HCT116 (cell line): ENCODE results near the gene TENT4A. TPM values are rescaled to one million over a fixed set of nuclear protein-coding genes. Genes with fewer than 3 reads are reported as not detected.

Source experiments
- ATAC-seq: fragments of 200-7000 bp; cut with Tn5 transposase; 2 replicates; pipeline ENCODE4 v1.9.1; 2020; ENCODE audit warnings: mild to moderate bottlenecking, moderate library complexity
- BruUV-seq: library from RNA; stranded (reverse); fragments of 400-500 nt; replicated peaks from 2 replicates; lab custom pipeline; 2021; lab: Mats Ljungman, UMichigan
- CTCF ChIA-PET: fragments of 300-600 bp; sonication (Branson Sonifier 250); formaldehyde crosslinking; loops from one replicate; lab custom pipeline; 2021; ENCODE audit warnings: antibody characterized with exemption; lab: Charles Lee
- POLR2A ChIA-PET: fragments of 300-600, 350-600 bp; sonication (Branson Sonifier 250); formaldehyde crosslinking; loops from one replicate; lab custom pipeline; 2021; ENCODE audit warnings: antibody characterized with exemption; lab: Charles Lee
- RAD21 ChIA-PET, 2 experiments: fragments of 300-600 bp; sonication (Branson Sonifier 250); formaldehyde crosslinking; loops; one replicate each; lab custom pipeline; 2023; ENCODE audit warnings: low total read pairs in 2 of 2; ENCODE audit not compliant: uncharacterized antibody in 2 of 2, unreplicated experiment in 2 of 2, low non-redundant PET in 1 of 2; lab: Charles Lee
- DNase-seq: peaks from one replicate; pipeline ENCODE4 v3.0.0-alpha.2; 2010; ENCODE audit warnings: low read depth, low spot score
- H2AFZ ChIP-seq: fragments of 200-600 bp; shearing (Covaris generic), sonication (generic); 2 replicates; pipeline ENCODE4 v1.6.1; 2017; ENCODE audit warnings: low read depth, mixed run types, mixed read lengths, antibody characterized with exemption, low read length; ENCODE audit not compliant: poor library complexity, severe bottlenecking
- H3K27ac ChIP-seq: 2 replicates; pipeline ENCODE4 v1.5.1; 2012; ENCODE audit warnings: low read depth, low read length
- H3K27me3 ChIP-seq: fragments of 200-600 bp; sonication (generic); 2 replicates; pipeline ENCODE4 v1.6.1; 2016; ENCODE audit warnings: mixed run types, low read length, mixed read lengths; ENCODE audit not compliant: insufficient read depth
- H3K36me3 ChIP-seq, 2 experiments: fragments of 200-500 bp in 1 of 2; fragments of 200-600 bp in 1 of 2; sonication (Bioruptor generic) in 1 of 2; sonication (generic) in 1 of 2; 2 replicates each; pipeline versions ENCODE4 v1.5.1 to v1.6.1; 2014 to 2016; ENCODE audit warnings: low read length in 2 of 2, inconsistent platforms in 1 of 2, mixed read lengths in 1 of 2, mixed run types in 1 of 2; ENCODE audit not compliant: insufficient read depth in 2 of 2, control insufficient read depth in 1 of 2
- H3K4me1 ChIP-seq, 2 experiments: fragments of 200-600 bp in 1 of 2; sonication (generic) in 1 of 2; 2 replicates each; pipeline versions ENCODE4 v1.5.1 to v1.6.1; 2012 to 2017; ENCODE audit warnings: low read length in 2 of 2, inconsistent platforms in 1 of 2, mild to moderate bottlenecking in 1 of 2, mixed read lengths in 1 of 2, mixed run types in 1 of 2, moderate library complexity in 1 of 2; ENCODE audit not compliant: insufficient read depth in 2 of 2, control insufficient read depth in 1 of 2
- H3K4me2 ChIP-seq: fragments of 200-600 bp; sonication (generic); 2 replicates; pipeline ENCODE4 v1.6.1; 2017; ENCODE audit warnings: mixed run types, low read length, mixed read lengths
- H3K4me3 ChIP-seq, 2 experiments: fragments of 200-600 bp in 1 of 2; sonication (generic) in 1 of 2; replicated peaks in 1 of 2; 2 replicates each; pipeline ENCODE4 v1.5.1; 2011 to 2016; ENCODE audit warnings: low read length in 2 of 2, control low read depth in 1 of 2, low read depth in 1 of 2, mild to moderate bottlenecking in 1 of 2, mixed read lengths in 1 of 2, mixed run types in 1 of 2
- H3K79me2 ChIP-seq: fragments of 200-600 bp; sonication (generic); 2 replicates; pipeline ENCODE4 v1.6.1; 2017; ENCODE audit warnings: mild to moderate bottlenecking, mixed run types, low read length, moderate library complexity, mixed read lengths; ENCODE audit not compliant: insufficient read depth
- H3K9ac ChIP-seq: fragments of 200-600 bp; sonication (generic); 2 replicates; pipeline ENCODE4 v1.6.1; 2016; ENCODE audit warnings: low read length, mixed read lengths
- H3K9me2 ChIP-seq: fragments of 200-600 bp; sonication (generic), shearing (Covaris generic); 2 replicates; pipeline ENCODE4 v1.6.1; 2017; ENCODE audit warnings: mixed run types, mild to moderate bottlenecking, moderate library complexity; ENCODE audit not compliant: insufficient read depth
- H3K9me3 ChIP-seq, 2 experiments: fragments of 200-500 bp in 1 of 2; fragments of 200-600 bp in 1 of 2; sonication (Bioruptor generic) in 1 of 2; sonication (generic) in 1 of 2; 2 replicates each; pipeline ENCODE4 v1.6.1; 2014 to 2017; ENCODE audit warnings: low read length in 2 of 2, mixed read lengths in 2 of 2, inconsistent platforms in 1 of 2, low read depth in 1 of 2, mild to moderate bottlenecking in 1 of 2, mixed run types in 1 of 2, moderate library complexity in 1 of 2; ENCODE audit not compliant: control insufficient read depth in 1 of 2, insufficient read depth in 1 of 2
- H4K20me1 ChIP-seq: fragments of 200-600 bp; sonication (generic), shearing (Covaris generic); 2 replicates; pipeline ENCODE4 v1.6.1; 2017; ENCODE audit warnings: mixed run types, mild to moderate bottlenecking, moderate library complexity; ENCODE audit not compliant: insufficient read depth
- FOSL1 ChIP-seq: IDR thresholded peaks from 2 replicates; pipeline ENCODE4 v1.6.1; 2012; ENCODE audit warnings: low read depth
- JUND ChIP-seq: IDR thresholded peaks from 2 replicates; pipeline ENCODE4 v1.6.1; 2012
- REST ChIP-seq: IDR thresholded peaks from 2 replicates; pipeline ENCODE4 v1.6.1; 2012; ENCODE audit warnings: low read depth
- ZBTB33 ChIP-seq: IDR thresholded peaks from 2 replicates; pipeline ENCODE4 v1.6.1; 2011; ENCODE audit warnings: mild to moderate bottlenecking, low read length, moderate library complexity; ENCODE audit not compliant: insufficient replicate concordance; ENCODE audit errors: extremely low read depth
- intact Hi-C: fragments of 100-400 bp; cut with micrococcal nuclease; formaldehyde crosslinking; loops from 2 replicates; pipeline ENCODE4 v1.10.0; 2022
- total RNA-seq: library from RNA; stranded (reverse); gene quantifications from one replicate; pipeline ENCODE4 v1.2.1, GENCODE V29; 2021; ENCODE audit not compliant: unreplicated experiment

TENT4A gene
- total RNA-seq, 1 experiment from 2014 or later: 39.8 TPM

- intact Hi-C loops: no loop called here
- CTCF ChIA-PET: no interaction called here
- no TSS peak for BruUV-seq
- Histone ChIP-seq H3K4me2 (no peak overlapping the region), H4K20me1 (peaks cover 30% of the 10 kb centered on the region), H3K79me2 (peaks cover 90% of the 10 kb centered on the region), H3K9me2 (no peaks in the 10 kb centered on the region), H3K9ac (no peak overlapping the region), H3K4me3 (no peak overlapping the region), H3K27ac (no peak overlapping the region), H2AFZ (no peak overlapping the region), H3K4me1 (peaks cover 8 to 13% of the 10 kb centered on the region in 2 experiments; a peak in 3 of 4 replicates), H3K27me3 (no peaks in the 10 kb centered on the region), H3K36me3 (peaks cover 3 to 28% of the 10 kb centered on the region in 2 experiments; a peak in 2 of 4 replicates), H3K9me3 (no peaks in the 10 kb centered on the region)
- no peak for DNase-seq
- POLR2A ChIA-PET: no interaction called here
- no peak for ATAC-seq
- TF ChIP-seq REST: no peak
- no peak for TF ChIP-seq JUND
- TF ChIP-seq ZBTB33: no peak
- no peak for TF ChIP-seq FOSL1
- RAD21 ChIA-PET: no interaction called here
These were observed 5.0 kb downstream of the TENT4A start for GRCh38 chr5:6718161-6718681.
